Measurements from ENCODE around the gene MAP3K14. TPM values are rescaled to one million over a fixed set of nuclear protein-coding genes. Genes with fewer than 3 reads are reported as not detected.

The MAP3K14 gene
- total and polyA plus RNA-seq, 7 donors, result 12.4 to 53.5 (median 24.6) TPM

- ATAC-seq, result no peak
- intact Hi-C loops (cut with DNase I), result no loop called here
- Histone ChIP-seq H3K36me3 (ENCODE audit: insufficient read depth in 1 of 2, low read depth in 1 of 2) (no peaks in the 10 kb centered on the region), H3K4me1 (no peaks in the 10 kb centered on the region), H3K27me3 (ENCODE audit: insufficient read depth in 3 of 3, low read length in 2 of 3) (peaks cover 0 to 9% (median 2%) of the 10 kb centered on the region in 3 donors), H3K4me3 (no peak overlapping the region), H3K9me3 (no peaks in the 10 kb centered on the region), H3K27ac (no peak overlapping the region)
- no peak for DNase-seq
- WGBS, 3 donors, result 96 to 97% (median 96%) methylated on average over 7 of the region's 7 CpGs
- no peak for TF ChIP-seq CTCF (IDR thresholded peaks at IDR 0.05)
Measured at GRCh38 chr17:45238155-45238774, 78.6 kb downstream of the MAP3K14 start.

GRCh38 chr17:45237686-45238085 lies 79.1 kb downstream of the MAP3K14 start:
- no peak for ATAC-seq
- Histone ChIP-seq H3K9me3 (no peaks in the 10 kb centered on the region), H3K36me3 (ENCODE audit: insufficient read depth in 1 of 2, low read depth in 1 of 2) (no peaks in the 10 kb centered on the region), H3K4me3 (no peak overlapping the region), H3K27ac (no peak overlapping the region), H3K27me3 (ENCODE audit: insufficient read depth in 3 of 3, low read length in 2 of 3) (peaks cover 0 to 9% (median 2%) of the 10 kb centered on the region in 3 donors), H3K4me1 (no peaks in the 10 kb centered on the region)
- DNase-seq, result no peak
- no peak for TF ChIP-seq CTCF (IDR thresholded peaks at IDR 0.05)
- intact Hi-C loops (cut with DNase I), result no loop called here
- WGBS, 3 donors, result 91 to 100% (median 94%) methylated on average over 2 of the region's 2 CpGs

GRCh38 chr17:45236282-45236606 lies 80.6 kb downstream of the MAP3K14 start:
- 85 to 86% (median 85%) methylated on average over 5 of the region's 5 CpGs for WGBS, 3 donors

GRCh38 chr17:45235416-45236281 lies 81.2 kb downstream of the MAP3K14 start:
- ATAC-seq, result peak; percentile 50 to 84 (median 63)
- DNase-seq, result peak; percentile 76 to 85
- intact Hi-C loops (cut with DNase I), result loop anchor here in 1 of 2 donors (2.0 kb wide), 1 partner anchor 17 kb away; no protein-coding TSS in a partner anchor
- peaks cover 0 to 3% (median 2%) of the 10 kb centered on the region in 3 donors for H3K27me3 ChIP-seq (ENCODE audit: insufficient read depth in 3 of 3, low read length in 2 of 3)
- H3K4me3 ChIP-seq, result no peak overlapping the region
- H3K9me3 ChIP-seq, result no peaks in the 10 kb centered on the region
- H3K4me1 ChIP-seq, result no peaks in the 10 kb centered on the region
- H3K27ac ChIP-seq, result no peak overlapping the region
- 61 to 67% (median 66%) methylated on average over 20 of the region's 20 CpGs for WGBS, 3 donors
- peak; percentile 73 for TF ChIP-seq CTCF (IDR thresholded peaks at IDR 0.05)
- H3K36me3 ChIP-seq (ENCODE audit: insufficient read depth in 1 of 2, low read depth in 1 of 2), result no peaks in the 10 kb centered on the region

More at GRCh38 chr17:45236282-45236606, 80.6 kb downstream of the MAP3K14 start:
- no peak for TF ChIP-seq CTCF (IDR thresholded peaks at IDR 0.05)
- no peaks in the 10 kb centered on the region for H3K36me3 ChIP-seq (ENCODE audit: insufficient read depth in 1 of 2, low read depth in 1 of 2)
- ATAC-seq (no peak), DNase-seq (no peak)
- H3K9me3 ChIP-seq, result no peaks in the 10 kb centered on the region
- no peaks in the 10 kb centered on the region for H3K4me1 ChIP-seq
- intact Hi-C loops (cut with DNase I), result no loop called here
- H3K4me3 ChIP-seq, result no peak overlapping the region
- H3K27ac ChIP-seq, result no peak overlapping the region
- H3K27me3 ChIP-seq (ENCODE audit: insufficient read depth in 3 of 3, low read length in 2 of 3), result peaks cover 0 to 8% (median 2%) of the 10 kb centered on the region in 3 donors
